CD4-positive, alpha-beta T cell treated with Interleukin-2 at 100 ng/mL for 4 hours (primary cell): ENCODE measurements around the gene CHORDC1.
"Not testable (repeated sequence)": the region's sequence is repeated elsewhere in the genome, so short reads cannot be mapped to it uniquely, and the experiment has no call there.

ENCODE experiments used
- DNase-seq: peaks from one replicate; pipeline ENCODE4 v3.0.0-alpha.2; 2020; ENCODE audit warnings: low spot score

CHORDC1 gene

GRCh38 chr11:90213322-90213721 lies 9.5 kb downstream of the CHORDC1 start:
- DNase-seq: no peak

GRCh38 chr11:90208857-90209256 lies 14.0 kb downstream of the CHORDC1 start:
- no peak for DNase-seq

GRCh38 chr11:90207992-90208391 lies 14.9 kb downstream of the CHORDC1 start:
- not testable (repeated sequence) for DNase-seq

GRCh38 chr11:90204832-90205646 lies 17.8 kb downstream of the CHORDC1 start:
- peak; percentile 63 for DNase-seq

- DNase-seq: no peak
These were observed 18.4 kb downstream of the CHORDC1 start for GRCh38 chr11:90204407-90204806.

GRCh38 chr11:90202342-90202741 lies 20.5 kb downstream of the CHORDC1 start:
- DNase-seq: no peak

GRCh38 chr11:90197377-90197776 lies 25.5 kb downstream of the CHORDC1 start:
- DNase-seq: no peak

- DNase-seq: no peak
These were observed 29.8 kb downstream of the CHORDC1 start for GRCh38 chr11:90192869-90193582.

- no peak for DNase-seq
These were observed 33.8 kb downstream of the CHORDC1 start for GRCh38 chr11:90189011-90189410.

- no peak for DNase-seq
These were observed 35.0 kb downstream of the CHORDC1 start for GRCh38 chr11:90187839-90188238.

GRCh38 chr11:90179923-90180322 lies 42.9 kb downstream of the CHORDC1 start:
- no peak for DNase-seq

GRCh38 chr11:90178751-90179150 lies 44.1 kb downstream of the CHORDC1 start:
- no peak for DNase-seq

- no peak for DNase-seq
These were observed 46.8 kb downstream of the CHORDC1 start for GRCh38 chr11:90176069-90176468.

GRCh38 chr11:90171359-90171758 lies 51.5 kb downstream of the CHORDC1 start:
- no peak for DNase-seq

- DNase-seq: no peak
These were observed 54.3 kb downstream of the CHORDC1 start for GRCh38 chr11:90168571-90168970.

GRCh38 chr11:90167704-90168103 lies 55.1 kb downstream of the CHORDC1 start:
- DNase-seq: not testable (repeated sequence)

- DNase-seq: not testable (repeated sequence)
These were observed 55.8 kb downstream of the CHORDC1 start for GRCh38 chr11:90166982-90167573.
